Measurements from ENCODE around the gene FKBP2.

FKBP2 gene

GRCh38 chr11:64218628-64219353 is 22.1 kb upstream of the FKBP2 start:
- DNase-seq (ENCODE audit: extremely low read depth in 1 of 2, low read depth in 1 of 2): no peak

- DNase-seq (ENCODE audit: extremely low read depth in 1 of 2, low read depth in 1 of 2): no peak
Measured at GRCh38 chr11:64219354-64219684, 21.6 kb upstream of the FKBP2 start.

GRCh38 chr11:64219755-64220154 is 21.1 kb upstream of the FKBP2 start:
- no peak for DNase-seq (ENCODE audit: extremely low read depth in 1 of 2, low read depth in 1 of 2)

- DNase-seq (ENCODE audit: extremely low read depth in 1 of 2, low read depth in 1 of 2): no peak
Measured at GRCh38 chr11:64220271-64220670, 20.6 kb upstream of the FKBP2 start.

GRCh38 chr11:64220798-64221197 is 20.1 kb upstream of the FKBP2 start:
- no peak for DNase-seq (ENCODE audit: extremely low read depth in 1 of 2, low read depth in 1 of 2)

GRCh38 chr11:64222651-64223000 is 18.3 kb upstream of the FKBP2 start:
- DNase-seq (ENCODE audit: extremely low read depth in 1 of 2, low read depth in 1 of 2): no peak

- DNase-seq (ENCODE audit: extremely low read depth in 1 of 2, low read depth in 1 of 2): no peak
Measured at GRCh38 chr11:64223001-64223651, 17.8 kb upstream of the FKBP2 start.

GRCh38 chr11:64224151-64224890 is 16.6 kb upstream of the FKBP2 start:
- DNase-seq (ENCODE audit: extremely low read depth in 1 of 2, low read depth in 1 of 2): no peak

GRCh38 chr11:64224891-64225607 is 15.8 kb upstream of the FKBP2 start:
- DNase-seq (ENCODE audit: extremely low read depth in 1 of 2, low read depth in 1 of 2): no peak

- peak; percentile 85 to 87 for DNase-seq (ENCODE audit: extremely low read depth in 1 of 2, low read depth in 1 of 2)
Measured at GRCh38 chr11:64225608-64226506, 15.0 kb upstream of the FKBP2 start, which contains the start of the genes NUDT22 and TRPT1. NUDT22 (plus strand) TSS chr11:64226274; CDS start chr11:64226653, 379 bp downstream. TRPT1 (minus strand) TSS chr11:64226186; CDS start chr11:64225860, 326 bp downstream.

GRCh38 chr11:64226507-64227051 is 14.3 kb upstream of the FKBP2 start:
- peak in 1 of 2 donors; percentile 68 for DNase-seq (ENCODE audit: extremely low read depth in 1 of 2, low read depth in 1 of 2)

GRCh38 chr11:64227405-64227956 is 13.4 kb upstream of the FKBP2 start:
- no peak for DNase-seq (ENCODE audit: extremely low read depth in 1 of 2, low read depth in 1 of 2)

GRCh38 chr11:64229090-64229743 is 11.7 kb upstream of the FKBP2 start:
- DNase-seq (ENCODE audit: extremely low read depth in 1 of 2, low read depth in 1 of 2): no peak

GRCh38 chr11:64229744-64230170 is 11.1 kb upstream of the FKBP2 start:
- DNase-seq (ENCODE audit: extremely low read depth in 1 of 2, low read depth in 1 of 2): no peak

GRCh38 chr11:64230171-64230984 is 10.5 kb upstream of the FKBP2 start, which contains the start of gene DNAJC4:
DNAJC4 (plus strand) TSS chr11:64230548; CDS start chr11:64230855, 307 bp downstream.
- DNase-seq (ENCODE audit: extremely low read depth in 1 of 2, low read depth in 1 of 2): peak; percentile 72 to 86

- no peak for DNase-seq (ENCODE audit: extremely low read depth in 1 of 2, low read depth in 1 of 2)
Measured at GRCh38 chr11:64230985-64231365, 9.9 kb upstream of the FKBP2 start.

GRCh38 chr11:64231546-64231945 is 9.3 kb upstream of the FKBP2 start:
- no peak for DNase-seq (ENCODE audit: extremely low read depth in 1 of 2, low read depth in 1 of 2)

Data from stimulated activated CD8-positive, alpha-beta memory T cell treated with anti-CD3 and anti-CD28 coated beads, Interleukin-7, amount 100 ng/mL, for 48 hours (primary cell).